Measurements from ENCODE around the gene C14orf132. TPM values are rescaled to one million over a fixed set of nuclear protein-coding genes. Genes with fewer than 3 reads are reported as not detected.

The C14orf132 gene
- total and polyA plus RNA-seq, 2 donors: 1.7 to 4.3 TPM

- DNase-seq (ENCODE audit: low read depth in 6 of 9, low spot score in 9 of 9): no peak
- no peak overlapping the region for H3K27ac ChIP-seq (ENCODE audit: low read depth in 1 of 2, low read length in 1 of 2)
- H3K27me3 ChIP-seq (ENCODE audit: control insufficient read depth in 2 of 2, insufficient read depth in 1 of 2, low read length in 1 of 2): peaks cover 0 to 4% of the 10 kb centered on the region in 2 donors
- WGBS: 93% methylated on average over 15 of the region's 15 CpGs
- H3K36me3 ChIP-seq (ENCODE audit: control insufficient read depth in 2 of 2, insufficient read depth in 2 of 2, low read length in 1 of 2): no peaks in the 10 kb centered on the region
- no peak overlapping the region for H3K4me3 ChIP-seq (ENCODE audit: low read length in 2 of 2)
- H3K4me1 ChIP-seq (ENCODE audit: control insufficient read depth in 2 of 2, insufficient read depth in 2 of 2, low read length in 2 of 2): peaks cover 0 to 4% of the 10 kb centered on the region in 2 donors
- no peaks in the 10 kb centered on the region for H3K9me3 ChIP-seq (ENCODE audit: control insufficient read depth in 2 of 2, insufficient read depth in 1 of 2, low read length in 1 of 2)
Observed at GRCh38 chr14:96091149-96091693, 52.1 kb downstream of the C14orf132 start.

GRCh38 chr14:96091941-96092411 lies 52.8 kb downstream of the C14orf132 start:
- H3K27me3 ChIP-seq (ENCODE audit: control insufficient read depth in 2 of 2, insufficient read depth in 1 of 2, low read length in 1 of 2): peaks cover 0 to 4% of the 10 kb centered on the region in 2 donors
- H3K9me3 ChIP-seq (ENCODE audit: control insufficient read depth in 2 of 2, insufficient read depth in 1 of 2, low read length in 1 of 2): no peaks in the 10 kb centered on the region
- no peaks in the 10 kb centered on the region for H3K36me3 ChIP-seq (ENCODE audit: control insufficient read depth in 2 of 2, insufficient read depth in 2 of 2, low read length in 1 of 2)
- no peak for DNase-seq (ENCODE audit: low read depth in 6 of 9, low spot score in 9 of 9)
- H3K27ac ChIP-seq (ENCODE audit: low read depth in 1 of 2, low read length in 1 of 2): no peak overlapping the region
- 90% methylated on average over 13 of the region's 13 CpGs for WGBS
- H3K4me1 ChIP-seq (ENCODE audit: control insufficient read depth in 2 of 2, insufficient read depth in 2 of 2, low read length in 2 of 2): peaks cover 0 to 4% of the 10 kb centered on the region in 2 donors
- no peak overlapping the region for H3K4me3 ChIP-seq (ENCODE audit: low read length in 2 of 2)

GRCh38 chr14:96092936-96093335 lies 53.8 kb downstream of the C14orf132 start:
- no peaks in the 10 kb centered on the region for H3K9me3 ChIP-seq (ENCODE audit: control insufficient read depth in 2 of 2, insufficient read depth in 1 of 2, low read length in 1 of 2)
- 81% methylated on average over 3 of the region's 3 CpGs for WGBS
- DNase-seq (ENCODE audit: low read depth in 6 of 9, low spot score in 9 of 9): no peak
- peaks cover 0 to 4% of the 10 kb centered on the region in 2 donors for H3K4me1 ChIP-seq (ENCODE audit: control insufficient read depth in 2 of 2, insufficient read depth in 2 of 2, low read length in 2 of 2)
- no peak overlapping the region for H3K4me3 ChIP-seq (ENCODE audit: low read length in 2 of 2)
- H3K27me3 ChIP-seq (ENCODE audit: control insufficient read depth in 2 of 2, insufficient read depth in 1 of 2, low read length in 1 of 2): peaks cover 0 to 4% of the 10 kb centered on the region in 2 donors
- H3K36me3 ChIP-seq (ENCODE audit: control insufficient read depth in 2 of 2, insufficient read depth in 2 of 2, low read length in 1 of 2): no peaks in the 10 kb centered on the region
- no peak overlapping the region for H3K27ac ChIP-seq (ENCODE audit: low read depth in 1 of 2, low read length in 1 of 2)

- 94% methylated on average over 4 of the region's 4 CpGs for WGBS
- no peak for DNase-seq (ENCODE audit: low read depth in 6 of 9, low spot score in 9 of 9)
- H3K36me3 ChIP-seq (ENCODE audit: control insufficient read depth in 2 of 2, insufficient read depth in 2 of 2, low read length in 1 of 2): no peaks in the 10 kb centered on the region
- no peak overlapping the region for H3K27ac ChIP-seq (ENCODE audit: low read depth in 1 of 2, low read length in 1 of 2)
- H3K4me1 ChIP-seq (ENCODE audit: control insufficient read depth in 2 of 2, insufficient read depth in 2 of 2, low read length in 2 of 2): peaks cover 0 to 4% of the 10 kb centered on the region in 2 donors
- H3K27me3 ChIP-seq (ENCODE audit: control insufficient read depth in 2 of 2, insufficient read depth in 1 of 2, low read length in 1 of 2): peaks cover 0 to 4% of the 10 kb centered on the region in 2 donors
- H3K4me3 ChIP-seq (ENCODE audit: low read length in 2 of 2): no peak overlapping the region
- no peaks in the 10 kb centered on the region for H3K9me3 ChIP-seq (ENCODE audit: control insufficient read depth in 2 of 2, insufficient read depth in 1 of 2, low read length in 1 of 2)
Observed at GRCh38 chr14:96094211-96094610, 55.0 kb downstream of the C14orf132 start.

- H3K4me1 ChIP-seq (ENCODE audit: control insufficient read depth in 2 of 2, insufficient read depth in 2 of 2, low read length in 2 of 2): peaks cover 0 to 4% of the 10 kb centered on the region in 2 donors
- DNase-seq (ENCODE audit: low read depth in 6 of 9, low spot score in 9 of 9): no peak
- peaks cover 0 to 4% of the 10 kb centered on the region in 2 donors for H3K27me3 ChIP-seq (ENCODE audit: control insufficient read depth in 2 of 2, insufficient read depth in 1 of 2, low read length in 1 of 2)
- no peaks in the 10 kb centered on the region for H3K36me3 ChIP-seq (ENCODE audit: control insufficient read depth in 2 of 2, insufficient read depth in 2 of 2, low read length in 1 of 2)
- no peaks in the 10 kb centered on the region for H3K9me3 ChIP-seq (ENCODE audit: control insufficient read depth in 2 of 2, insufficient read depth in 1 of 2, low read length in 1 of 2)
- no peak overlapping the region for H3K4me3 ChIP-seq (ENCODE audit: low read length in 2 of 2)
- 95% methylated on average over 5 of the region's 5 CpGs for whole genome bisulfite sequencing
- no peak overlapping the region for H3K27ac ChIP-seq (ENCODE audit: low read depth in 1 of 2, low read length in 1 of 2)
Observed at GRCh38 chr14:96094656-96095055, 55.5 kb downstream of the C14orf132 start.

GRCh38 chr14:96095058-96095457 lies 55.9 kb downstream of the C14orf132 start:
- H3K27me3 ChIP-seq (ENCODE audit: control insufficient read depth in 2 of 2, insufficient read depth in 1 of 2, low read length in 1 of 2): peaks cover 0 to 4% of the 10 kb centered on the region in 2 donors
- H3K27ac ChIP-seq (ENCODE audit: low read depth in 1 of 2, low read length in 1 of 2): no peak overlapping the region
- 89% methylated on average over 3 of the region's 3 CpGs for whole genome bisulfite sequencing

GRCh38 chr14:96095581-96096476 lies 56.7 kb downstream of the C14orf132 start:
- no peaks in the 10 kb centered on the region for H3K36me3 ChIP-seq (ENCODE audit: control insufficient read depth in 2 of 2, insufficient read depth in 2 of 2, low read length in 1 of 2)
- H3K27ac ChIP-seq (ENCODE audit: low read depth in 1 of 2, low read length in 1 of 2): no peak overlapping the region
- WGBS: 82% methylated on average over 16 of the region's 16 CpGs

More at GRCh38 chr14:96095058-96095457, 55.9 kb downstream of the C14orf132 start:
- Histone ChIP-seq H3K9me3 (ENCODE audit: control insufficient read depth in 2 of 2, insufficient read depth in 1 of 2, low read length in 1 of 2) (no peaks in the 10 kb centered on the region), H3K4me3 (ENCODE audit: low read length in 2 of 2) (no peak overlapping the region), H3K4me1 (ENCODE audit: control insufficient read depth in 2 of 2, insufficient read depth in 2 of 2, low read length in 2 of 2) (peaks cover 0 to 4% of the 10 kb centered on the region in 2 donors), H3K36me3 (ENCODE audit: control insufficient read depth in 2 of 2, insufficient read depth in 2 of 2, low read length in 1 of 2) (no peaks in the 10 kb centered on the region)
- DNase-seq (ENCODE audit: low read depth in 6 of 9, low spot score in 9 of 9): no peak

GRCh38 chr14:96096639-96097610 lies 57.8 kb downstream of the C14orf132 start:
- H3K27me3 ChIP-seq (ENCODE audit: control insufficient read depth in 2 of 2, insufficient read depth in 1 of 2, low read length in 1 of 2): peaks cover 0 to 4% of the 10 kb centered on the region in 2 donors
- H3K27ac ChIP-seq (ENCODE audit: low read depth in 1 of 2, low read length in 1 of 2): no peak overlapping the region
- no peak overlapping the region for H3K4me3 ChIP-seq (ENCODE audit: low read length in 2 of 2)
- H3K9me3 ChIP-seq (ENCODE audit: control insufficient read depth in 2 of 2, insufficient read depth in 1 of 2, low read length in 1 of 2): no peaks in the 10 kb centered on the region
- no peaks in the 10 kb centered on the region for H3K4me1 ChIP-seq (ENCODE audit: control insufficient read depth in 2 of 2, insufficient read depth in 2 of 2, low read length in 2 of 2)
- DNase-seq (ENCODE audit: low read depth in 6 of 9, low spot score in 9 of 9): no peak
- no peaks in the 10 kb centered on the region for H3K36me3 ChIP-seq (ENCODE audit: control insufficient read depth in 2 of 2, insufficient read depth in 2 of 2, low read length in 1 of 2)
- 86% methylated on average over 12 of the region's 12 CpGs for WGBS

More at GRCh38 chr14:96095581-96096476, 56.7 kb downstream of the C14orf132 start:
- Histone ChIP-seq H3K4me1 (ENCODE audit: control insufficient read depth in 2 of 2, insufficient read depth in 2 of 2, low read length in 2 of 2) (no peaks in the 10 kb centered on the region), H3K27me3 (ENCODE audit: control insufficient read depth in 2 of 2, insufficient read depth in 1 of 2, low read length in 1 of 2) (peaks cover 0 to 4% of the 10 kb centered on the region in 2 donors), H3K9me3 (ENCODE audit: control insufficient read depth in 2 of 2, insufficient read depth in 1 of 2, low read length in 1 of 2) (no peaks in the 10 kb centered on the region), H3K4me3 (ENCODE audit: low read length in 2 of 2) (no peak overlapping the region)
- DNase-seq (ENCODE audit: low read depth in 6 of 9, low spot score in 9 of 9): no peak

Data from thymus (tissue), 11 donors.